ENCODE measurements around the gene GOLGA6D.
A peak's percentile ranks its signal among the peaks of the same experiment; 100 is the strongest.

- peak; percentile 48 to 67 (median 56) for TF ChIP-seq CTCF (IDR thresholded peaks at IDR 0.05)
- no peak for TF ChIP-seq POLR2A (IDR thresholded peaks at IDR 0.05)
These were observed 25.2 kb downstream of the GOLGA6D start for GRCh38 chr15:75307778-75308390.

All from right lobe of liver (tissue), 4 donors.